ENCODE data around the gene TMEM255B.

DNA sequence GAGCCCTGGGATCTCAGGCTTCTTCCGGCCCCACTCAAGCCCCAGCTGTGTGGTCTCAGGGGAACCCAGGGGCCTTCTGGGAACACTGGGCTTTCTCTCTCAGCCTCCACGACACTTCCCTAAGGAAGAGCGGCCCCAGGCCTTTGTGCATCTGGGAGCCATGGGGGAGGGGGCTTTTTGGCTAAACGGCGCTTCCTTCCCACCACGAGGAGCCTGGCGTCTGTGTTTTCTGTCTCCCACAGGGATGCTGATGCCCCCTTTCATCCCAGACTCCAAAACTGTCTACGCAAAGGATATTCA, 24.2 kb upstream of the TMEM255B start:
- TF ChIP-seq, protein P1, sequence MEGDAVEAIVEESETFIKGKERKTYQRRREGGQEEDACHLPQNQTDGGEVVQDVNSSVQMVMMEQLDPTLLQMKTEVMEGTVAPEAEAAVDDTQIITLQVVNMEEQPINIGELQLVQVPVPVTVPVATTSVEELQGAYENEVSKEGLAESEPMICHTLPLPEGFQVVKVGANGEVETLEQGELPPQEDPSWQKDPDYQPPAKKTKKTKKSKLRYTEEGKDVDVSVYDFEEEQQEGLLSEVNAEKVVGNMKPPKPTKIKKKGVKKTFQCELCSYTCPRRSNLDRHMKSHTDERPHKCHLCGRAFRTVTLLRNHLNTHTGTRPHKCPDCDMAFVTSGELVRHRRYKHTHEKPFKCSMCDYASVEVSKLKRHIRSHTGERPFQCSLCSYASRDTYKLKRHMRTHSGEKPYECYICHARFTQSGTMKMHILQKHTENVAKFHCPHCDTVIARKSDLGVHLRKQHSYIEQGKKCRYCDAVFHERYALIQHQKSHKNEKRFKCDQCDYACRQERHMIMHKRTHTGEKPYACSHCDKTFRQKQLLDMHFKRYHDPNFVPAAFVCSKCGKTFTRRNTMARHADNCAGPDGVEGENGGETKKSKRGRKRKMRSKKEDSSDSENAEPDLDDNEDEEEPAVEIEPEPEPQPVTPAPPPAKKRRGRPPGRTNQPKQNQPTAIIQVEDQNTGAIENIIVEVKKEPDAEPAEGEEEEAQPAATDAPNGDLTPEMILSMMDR (IDR thresholded peaks at IDR 0.05; ENCODE audit: low read depth, low read length): no peak
- TF ChIP-seq, protein P2, sequence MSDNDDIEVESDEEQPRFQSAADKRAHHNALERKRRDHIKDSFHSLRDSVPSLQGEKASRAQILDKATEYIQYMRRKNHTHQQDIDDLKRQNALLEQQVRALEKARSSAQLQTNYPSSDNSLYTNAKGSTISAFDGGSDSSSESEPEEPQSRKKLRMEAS (IDR thresholded peaks at IDR 0.05; ENCODE audit: low read depth, low read length): no peak
- TF ChIP-seq POLR2A (IDR thresholded peaks at IDR 0.05; ENCODE audit: extremely low read depth, insufficient read length): no peak
- TF ChIP-seq MYC (IDR thresholded peaks at IDR 0.05; ENCODE audit: low read depth, low read length): no peak

Measured in NB4 (cell line).